ENCODE results near the gene C1orf122. TPM values are rescaled to one million over a fixed set of nuclear protein-coding genes. Genes with fewer than 3 reads are reported as not detected.

The C1orf122 gene
- total RNA-seq, 1 donor from 2014 or later = 38.9 TPM

- no peaks in the 10 kb centered on the region for H3K4me1 Mint-ChIP-seq (ENCODE audit: unreplicated experiment)
- TF ChIP-seq CTCF (conservative IDR thresholded peaks at IDR 0.05) = no peak
- DNase-seq (ENCODE audit: extremely low spot score, unreplicated experiment) = no peak
- no peak overlapping the region for H3K27ac Mint-ChIP-seq
- H3K4me3 Mint-ChIP-seq = no peak overlapping the region
- H3K9me3 Mint-ChIP-seq = no peaks in the 10 kb centered on the region
- H3K36me3 Mint-ChIP-seq = peaks cover 24% of the 10 kb centered on the region
- no peaks in the 10 kb centered on the region for H3K27me3 Mint-ChIP-seq
Measured at GRCh38 chr1:37828410-37829074, 21.0 kb downstream of the C1orf122 start.

- H3K36me3 Mint-ChIP-seq = peaks cover 33% of the 10 kb centered on the region
- no peak overlapping the region for H3K27ac Mint-ChIP-seq
- H3K4me3 Mint-ChIP-seq = no peak overlapping the region
- H3K4me1 Mint-ChIP-seq (ENCODE audit: unreplicated experiment) = no peaks in the 10 kb centered on the region
- DNase-seq (ENCODE audit: extremely low spot score, unreplicated experiment) = no peak
- TF ChIP-seq CTCF (conservative IDR thresholded peaks at IDR 0.05) = no peak
- H3K27me3 Mint-ChIP-seq = no peaks in the 10 kb centered on the region
- H3K9me3 Mint-ChIP-seq = no peaks in the 10 kb centered on the region
Measured at GRCh38 chr1:37831109-37831508, 23.5 kb downstream of the C1orf122 start.

GRCh38 chr1:37831809-37832208 is 24.2 kb downstream of the C1orf122 start:
- H3K27me3 Mint-ChIP-seq = no peaks in the 10 kb centered on the region
- no peak for DNase-seq (ENCODE audit: extremely low spot score, unreplicated experiment)
- peaks cover 31% of the 10 kb centered on the region for H3K36me3 Mint-ChIP-seq
- H3K9me3 Mint-ChIP-seq = no peaks in the 10 kb centered on the region
- H3K27ac Mint-ChIP-seq = no peak overlapping the region
- no peaks in the 10 kb centered on the region for H3K4me1 Mint-ChIP-seq (ENCODE audit: unreplicated experiment)
- no peak for TF ChIP-seq CTCF (conservative IDR thresholded peaks at IDR 0.05)
- no peak overlapping the region for H3K4me3 Mint-ChIP-seq

- peaks cover 14% of the 10 kb centered on the region for H3K36me3 Mint-ChIP-seq
Measured at GRCh38 chr1:37836788-37837187, 29.2 kb downstream of the C1orf122 start.

GRCh38 chr1:37839676-37840075 is 32.1 kb downstream of the C1orf122 start:
- H3K36me3 Mint-ChIP-seq = peaks cover 7% of the 10 kb centered on the region

More at GRCh38 chr1:37836788-37837187, 29.2 kb downstream of the C1orf122 start:
- Mint-ChIP-seq H3K4me1 (ENCODE audit: unreplicated experiment) (no peaks in the 10 kb centered on the region), H3K4me3 (no peak overlapping the region), H3K27me3 (no peaks in the 10 kb centered on the region), H3K9me3 (no peaks in the 10 kb centered on the region), H3K27ac (no peak overlapping the region)
- TF ChIP-seq CTCF (conservative IDR thresholded peaks at IDR 0.05) = no peak
- no peak for DNase-seq (ENCODE audit: extremely low spot score, unreplicated experiment)

More at GRCh38 chr1:37839676-37840075, 32.1 kb downstream of the C1orf122 start:
- Mint-ChIP-seq H3K4me1 (ENCODE audit: unreplicated experiment) (no peaks in the 10 kb centered on the region), H3K9me3 (no peaks in the 10 kb centered on the region), H3K27ac (no peak overlapping the region), H3K4me3 (no peak overlapping the region), H3K27me3 (no peaks in the 10 kb centered on the region)
- no peak for DNase-seq (ENCODE audit: extremely low spot score, unreplicated experiment)
- no peak for TF ChIP-seq CTCF (conservative IDR thresholded peaks at IDR 0.05)

Measured in type B pancreatic cell (in vitro differentiated cells).